NOMO-1 treated with dmso at 0.1 percent for 144 hours (cell line): ENCODE measurements around the gene FSTL1.

Experiments used
- DNase-seq: peaks from one replicate; lab custom pipeline; 2025; ENCODE audit not compliant: unreplicated experiment; lab: John Stamatoyannopoulos, UW

The FSTL1 gene

DNA sequence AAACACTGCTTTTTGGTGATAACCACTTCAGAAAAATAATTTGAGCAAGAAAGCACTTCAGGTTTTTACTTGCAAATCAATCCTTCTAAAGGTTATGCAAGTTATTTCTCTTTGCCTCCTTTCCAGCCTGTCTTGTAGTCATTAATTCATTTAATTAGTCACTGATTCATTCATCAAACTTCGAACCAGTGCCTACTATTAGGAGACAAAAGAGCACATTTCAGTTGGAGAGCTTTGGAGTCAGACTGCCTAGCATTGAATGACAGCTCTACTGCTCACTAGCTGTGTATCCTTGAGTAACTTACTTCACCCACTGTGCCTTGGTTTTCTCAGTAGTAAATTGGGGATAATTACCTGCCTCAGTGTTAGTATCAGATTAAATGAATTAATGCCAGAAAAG lies 86.7 kb downstream of the FSTL1 start:
- no peak for DNase-seq

GRCh38 chr3:120357807-120358206 lies 93.0 kb downstream of the FSTL1 start:
- DNase-seq = no peak

DNA sequence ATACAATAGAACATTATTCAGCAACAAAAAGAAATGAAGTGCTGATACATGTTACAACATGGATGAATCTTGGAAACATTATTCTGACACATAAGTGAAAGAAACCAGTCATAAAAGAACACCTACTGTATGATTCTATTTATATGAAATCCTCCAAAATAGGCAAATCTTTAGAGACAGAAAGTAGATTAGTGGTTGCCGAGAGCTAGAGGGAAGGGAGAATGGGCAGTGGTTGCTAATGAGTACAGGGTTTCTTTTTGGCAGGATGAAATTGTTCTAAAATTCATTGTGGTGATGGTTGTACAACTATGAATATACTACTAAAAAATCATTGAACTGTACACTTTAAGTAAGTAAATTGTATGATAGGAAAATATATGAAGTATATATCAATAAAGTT lies 95.3 kb downstream of the FSTL1 start:
- DNase-seq = no peak

- no peak for DNase-seq
These were observed 97.3 kb downstream of the FSTL1 start for GRCh38 chr3:120353463-120353862.

GRCh38 chr3:120352017-120352416 lies 98.8 kb downstream of the FSTL1 start:
- DNase-seq = no peak

DNA sequence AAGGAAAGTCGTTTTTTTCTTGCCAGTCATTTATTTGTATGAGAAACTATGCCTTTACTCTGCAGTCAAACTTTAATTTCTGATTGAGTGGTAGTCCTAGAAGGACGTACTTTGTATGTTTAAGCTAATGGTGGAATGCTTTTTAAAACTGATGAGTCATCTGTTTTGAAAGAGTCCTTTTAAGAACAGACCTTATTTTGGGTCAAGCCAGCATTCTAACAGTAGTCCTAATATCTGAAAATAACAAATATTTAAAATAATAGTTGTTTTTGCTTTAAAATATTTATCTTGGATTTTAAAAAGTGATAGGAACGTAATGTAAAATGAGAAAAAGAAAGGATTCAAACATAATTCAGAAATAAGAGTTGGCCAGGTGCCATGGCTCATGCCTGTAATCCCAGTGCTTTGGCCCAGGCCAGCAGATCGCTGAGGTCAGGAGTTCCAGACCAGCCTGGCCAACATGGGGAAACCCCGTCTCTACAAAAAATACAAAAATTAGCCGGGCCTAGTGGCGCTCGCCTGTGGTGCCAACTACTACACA lies 100.3 kb downstream of the FSTL1 start:
- DNase-seq = no peak

- DNase-seq = peak; percentile 1
These were observed 101.0 kb downstream of the FSTL1 start for GRCh38 chr3:120349855-120350125.

DNA sequence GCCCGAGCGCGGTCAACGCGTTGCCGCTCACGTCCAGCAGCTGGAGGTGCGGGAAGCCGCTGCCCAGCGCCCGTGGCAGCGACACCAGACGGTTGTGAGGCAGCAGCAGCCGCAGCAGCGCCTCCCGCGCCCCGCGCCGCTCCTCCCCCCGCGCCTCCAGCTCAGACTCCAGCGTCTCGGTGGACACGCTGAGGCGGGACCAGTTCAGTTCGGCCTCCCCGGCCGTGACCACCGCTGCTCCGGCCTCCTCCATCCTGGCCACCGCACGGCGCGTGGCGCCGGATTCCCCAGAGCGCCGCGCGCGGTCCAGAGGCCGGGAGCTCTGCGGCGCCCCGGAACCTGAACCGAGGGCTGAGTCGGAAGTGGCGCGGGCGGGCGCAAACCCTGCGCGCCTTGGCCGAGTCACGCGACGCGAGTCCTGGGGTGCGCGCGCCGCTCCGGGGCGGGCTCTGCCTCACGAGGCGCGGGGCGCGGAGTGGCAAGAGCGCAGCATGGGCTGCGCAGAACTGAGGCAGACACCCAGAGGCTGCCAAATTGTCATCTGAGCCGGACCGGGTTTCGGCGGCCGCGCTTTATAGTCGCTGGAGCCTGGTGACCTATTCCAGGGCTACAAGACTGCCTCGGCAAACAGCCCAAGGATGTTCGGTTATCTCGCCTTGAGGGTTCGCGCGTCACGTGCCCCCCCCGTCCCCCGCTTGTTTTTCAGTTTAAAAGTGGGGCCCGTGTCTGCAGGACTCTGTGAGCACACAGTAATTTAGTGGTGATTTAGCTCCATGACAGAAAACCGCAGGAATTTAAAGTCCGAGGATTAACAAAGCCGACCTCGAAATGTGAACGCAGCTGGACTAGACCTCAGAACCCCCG lies 101.6 kb downstream of the FSTL1 start, which contains the start of gene LRRC58:
Gene LRRC58, minus strand, starts transcription at position 364 of the 864 bp plus-strand sequence. Its CDS starts 111 bp downstream, at position 253.
- DNase-seq = peak; percentile 79

DNA sequence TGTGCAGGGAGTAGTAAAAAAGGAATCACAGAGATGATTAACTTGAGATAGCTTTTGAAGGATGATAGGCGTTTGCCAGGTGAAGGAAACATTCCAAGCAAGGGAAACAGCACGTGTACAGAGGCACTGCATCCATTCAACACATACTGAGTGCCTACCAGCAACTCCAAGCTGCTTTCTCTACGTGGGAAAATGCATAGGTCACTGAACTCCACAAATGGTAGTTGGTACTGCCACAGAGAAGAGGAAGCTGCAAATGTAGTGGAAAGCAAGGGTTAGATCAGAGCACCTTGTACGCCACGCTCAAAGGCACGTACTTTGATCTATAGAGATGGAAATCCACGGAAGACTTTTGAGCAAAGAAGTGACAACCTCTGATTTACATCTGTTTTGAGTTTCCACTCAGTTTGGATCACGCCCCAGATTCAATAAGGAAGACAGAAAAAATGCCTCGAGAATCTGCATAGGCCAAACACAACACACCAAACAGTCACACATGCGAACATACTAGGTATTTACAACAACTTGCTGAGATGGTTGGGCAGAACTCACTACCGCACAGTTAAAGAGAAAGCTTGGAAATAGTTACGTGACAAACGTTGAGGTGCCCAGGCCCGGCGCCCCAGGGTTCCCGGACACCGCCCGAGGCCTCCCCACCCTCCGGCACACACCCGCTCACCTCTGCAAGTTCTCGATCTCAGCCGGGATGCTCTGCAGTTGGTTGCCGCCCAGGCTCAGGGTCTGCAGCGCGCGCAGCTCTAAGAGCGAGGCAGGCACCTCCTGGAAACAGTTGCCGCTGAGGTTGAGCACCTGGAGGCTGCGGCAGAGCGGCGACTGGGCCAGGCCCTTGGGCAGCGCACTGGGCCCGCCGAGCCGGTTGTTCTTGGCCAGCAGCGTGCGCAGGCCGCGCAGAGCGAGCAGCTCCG lies 102.5 kb downstream of the FSTL1 start:
- DNase-seq = peak; percentile 46

DNA sequence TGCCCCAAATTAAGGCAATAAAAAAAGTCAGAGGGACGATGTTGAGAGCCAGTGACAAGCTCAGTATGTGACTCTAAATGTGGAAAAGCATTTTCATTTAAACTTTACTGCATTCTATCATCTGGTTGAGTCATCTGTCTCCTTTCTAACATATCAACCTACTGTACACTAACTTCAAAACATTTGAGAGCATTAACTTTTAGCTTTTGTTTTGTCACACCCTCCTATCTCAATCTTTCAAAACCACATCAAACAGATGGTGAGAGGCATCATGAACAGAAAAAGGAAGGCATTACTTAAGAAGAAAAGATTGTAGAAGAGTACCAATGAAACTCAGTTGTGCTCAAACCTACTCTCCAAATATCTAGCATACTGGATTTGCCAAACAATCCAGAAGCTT lies 106.4 kb downstream of the FSTL1 start:
- DNase-seq = no peak
